Suprapubic skin (tissue), 4 donors: Measurements from ENCODE around the gene GPN2.

Source experiments
- CTCF ChIP-seq, 2 donors: fragments of 200-600 bp in 1 of 2; fragments of 450-650 bp in 1 of 2; sonication (generic) in 1 of 2; IDR thresholded peaks; one replicate each; pipeline ENCODE4 v1.5.1; 2016 to 2019; ENCODE audit warnings: antibody characterized with exemption in 2 of 2, mild to moderate bottlenecking in 1 of 2, moderate library complexity in 1 of 2
- POLR2A ChIP-seq, 2 donors: fragments of 450-650 bp; IDR thresholded peaks; one replicate each; pipeline ENCODE4 v1.6.1; 2017; ENCODE audit warnings: antibody characterized with exemption in 2 of 2, mild to moderate bottlenecking in 2 of 2, moderate library complexity in 2 of 2
- POLR2AphosphoS5 ChIP-seq, 3 donors: sonication (generic); formaldehyde crosslinking; IDR thresholded peaks; one replicate each; pipeline ENCODE4 v1.6.1; 2017; ENCODE audit warnings: antibody characterized with exemption in 3 of 3

- TF ChIP-seq CTCF (IDR thresholded peaks at IDR 0.05) = no peak
- TF ChIP-seq POLR2A (IDR thresholded peaks at IDR 0.05) = no peak
- no peak for TF ChIP-seq POLR2AphosphoS5 (IDR thresholded peaks at IDR 0.05)
These were observed 22.0 kb upstream of the GPN2 start for GRCh38 chr1:26912147-26912490.
